Measurements from ENCODE around the gene CCNY. TPM values are rescaled to one million over a fixed set of nuclear protein-coding genes. Genes with fewer than 3 reads are reported as not detected.
"Not testable (repeated sequence)": the region's sequence is repeated elsewhere in the genome, so short reads cannot be mapped to it uniquely, and the experiment has no call there.

CCNY gene
- total RNA-seq, 1 donor from 2014 or later, result 68.7 TPM

- Mint-ChIP-seq H3K27me3 (ENCODE audit: low read depth) (peaks cover 7% of the 10 kb centered on the region), H3K9me3 (ENCODE audit: low read depth) (no peaks in the 10 kb centered on the region), H3K36me3 (ENCODE audit: low read depth) (no peaks in the 10 kb centered on the region), H3K4me1 (ENCODE audit: low read depth) (peaks cover 8% of the 10 kb centered on the region), H3K4me3 (ENCODE audit: unreplicated experiment) (no peak overlapping the region), H3K27ac (ENCODE audit: unreplicated experiment) (no peak overlapping the region)
- TF ChIP-seq CTCF (IDR thresholded peaks at IDR 0.05), result no peak
- no peak for DNase-seq (ENCODE audit: low spot score)
Observed at GRCh38 chr10:35304649-35305048, 31.7 kb upstream of the CCNY start.

GRCh38 chr10:35306852-35307251, 29.5 kb upstream of the CCNY start:
- H3K9me3 Mint-ChIP-seq (ENCODE audit: low read depth), result no peaks in the 10 kb centered on the region
- H3K27ac Mint-ChIP-seq (ENCODE audit: unreplicated experiment), result no peak overlapping the region
- no peak for DNase-seq (ENCODE audit: low spot score)
- TF ChIP-seq CTCF (IDR thresholded peaks at IDR 0.05), result no peak
- H3K4me3 Mint-ChIP-seq (ENCODE audit: unreplicated experiment), result no peak overlapping the region
- H3K36me3 Mint-ChIP-seq (ENCODE audit: low read depth), result no peaks in the 10 kb centered on the region
- H3K27me3 Mint-ChIP-seq (ENCODE audit: low read depth), result peaks cover 7% of the 10 kb centered on the region
- no peaks in the 10 kb centered on the region for H3K4me1 Mint-ChIP-seq (ENCODE audit: low read depth)

GRCh38 chr10:35307297-35307696, 29.0 kb upstream of the CCNY start:
- Mint-ChIP-seq H3K9me3 (ENCODE audit: low read depth) (no peaks in the 10 kb centered on the region), H3K27ac (ENCODE audit: unreplicated experiment) (no peak overlapping the region), H3K4me1 (ENCODE audit: low read depth) (no peaks in the 10 kb centered on the region), H3K36me3 (ENCODE audit: low read depth) (no peaks in the 10 kb centered on the region), H3K4me3 (ENCODE audit: unreplicated experiment) (no peak overlapping the region), H3K27me3 (ENCODE audit: low read depth) (peaks cover 7% of the 10 kb centered on the region)
- TF ChIP-seq CTCF (IDR thresholded peaks at IDR 0.05), result no peak
- no peak for DNase-seq (ENCODE audit: low spot score)

- Mint-ChIP-seq H3K27ac (ENCODE audit: unreplicated experiment) (no peak overlapping the region), H3K4me1 (ENCODE audit: low read depth) (no peaks in the 10 kb centered on the region)
- TF ChIP-seq CTCF (IDR thresholded peaks at IDR 0.05), result no peak
Observed at GRCh38 chr10:35308809-35309208, 27.5 kb upstream of the CCNY start.

GRCh38 chr10:35314142-35314541, 22.2 kb upstream of the CCNY start:
- DNase-seq (ENCODE audit: low spot score); H3K27me3 Mint-ChIP-seq (ENCODE audit: low read depth); H3K4me3 Mint-ChIP-seq (ENCODE audit: unreplicated experiment); H3K9me3 Mint-ChIP-seq (ENCODE audit: low read depth); H3K27ac Mint-ChIP-seq (ENCODE audit: unreplicated experiment); H3K4me1 Mint-ChIP-seq (ENCODE audit: low read depth): not testable (repeated sequence)
- peaks cover 16% of the 10 kb centered on the region for H3K36me3 Mint-ChIP-seq (ENCODE audit: low read depth)

More at GRCh38 chr10:35308809-35309208, 27.5 kb upstream of the CCNY start:
- DNase-seq (ENCODE audit: low spot score), result no peak
- peaks cover 2% of the 10 kb centered on the region for H3K36me3 Mint-ChIP-seq (ENCODE audit: low read depth)
- H3K4me3 Mint-ChIP-seq (ENCODE audit: unreplicated experiment), result no peak overlapping the region
- H3K9me3 Mint-ChIP-seq (ENCODE audit: low read depth), result no peaks in the 10 kb centered on the region
- H3K27me3 Mint-ChIP-seq (ENCODE audit: low read depth), result peaks cover 7% of the 10 kb centered on the region

- DNase-seq (ENCODE audit: low spot score); H3K27ac Mint-ChIP-seq (ENCODE audit: unreplicated experiment); H3K4me3 Mint-ChIP-seq (ENCODE audit: unreplicated experiment); H3K4me1 Mint-ChIP-seq (ENCODE audit: low read depth); H3K9me3 Mint-ChIP-seq (ENCODE audit: low read depth); H3K27me3 Mint-ChIP-seq (ENCODE audit: low read depth): not testable (repeated sequence)
- peaks cover 17% of the 10 kb centered on the region for H3K36me3 Mint-ChIP-seq (ENCODE audit: low read depth)
Observed at GRCh38 chr10:35315235-35315634, 21.1 kb upstream of the CCNY start.

All from chondrocyte (in vitro differentiated cells).